Mesodermal cell (in vitro differentiated cells): ENCODE results near the gene C19orf38.
"Not testable (repeated sequence)": the region's sequence is repeated elsewhere in the genome, so short reads cannot be mapped to it uniquely, and the experiment has no call there.

Source experiments
- H3K27ac ChIP-seq: 2 replicates; pipeline ENCODE4 v1.7.0; 2013; ENCODE audit warnings: mild to moderate bottlenecking, low read depth, low read length, moderate library complexity; ENCODE audit not compliant: severe bottlenecking
- H3K36me3 ChIP-seq: 2 replicates; pipeline ENCODE4 v1.7.1; 2013; ENCODE audit warnings: mild to moderate bottlenecking, low read length, moderate library complexity; ENCODE audit not compliant: control insufficient read depth, insufficient read depth
- H3K4me1 ChIP-seq: one replicate; pipeline ENCODE4 v1.7.1; 2013; ENCODE audit warnings: mild to moderate bottlenecking, low read length; ENCODE audit not compliant: insufficient read depth, control insufficient read depth, poor library complexity, severe bottlenecking
- H3K4me3 ChIP-seq: 2 replicates; pipeline ENCODE4 v1.7.0; 2013; ENCODE audit warnings: low read length, control low read depth, mild to moderate bottlenecking; ENCODE audit not compliant: insufficient read depth, poor library complexity, severe bottlenecking; ENCODE audit errors: extremely low read depth
- H3K9me3 ChIP-seq: 2 replicates; pipeline ENCODE4 v1.7.1; 2013; ENCODE audit warnings: mild to moderate bottlenecking, low read length, moderate library complexity; ENCODE audit not compliant: control insufficient read depth
- WGBS, 2 experiments: methylation state at CpG; one replicate each; pipeline ENCODE4 v1.1.5; 2013; ENCODE audit warnings: missing lambda C conversion rate in 2 of 2; ENCODE audit not compliant: insufficient coverage in 2 of 2; 5-methylcytosine and 5-hydroxymethylcytosine counted together

The C19orf38 gene

DNA sequence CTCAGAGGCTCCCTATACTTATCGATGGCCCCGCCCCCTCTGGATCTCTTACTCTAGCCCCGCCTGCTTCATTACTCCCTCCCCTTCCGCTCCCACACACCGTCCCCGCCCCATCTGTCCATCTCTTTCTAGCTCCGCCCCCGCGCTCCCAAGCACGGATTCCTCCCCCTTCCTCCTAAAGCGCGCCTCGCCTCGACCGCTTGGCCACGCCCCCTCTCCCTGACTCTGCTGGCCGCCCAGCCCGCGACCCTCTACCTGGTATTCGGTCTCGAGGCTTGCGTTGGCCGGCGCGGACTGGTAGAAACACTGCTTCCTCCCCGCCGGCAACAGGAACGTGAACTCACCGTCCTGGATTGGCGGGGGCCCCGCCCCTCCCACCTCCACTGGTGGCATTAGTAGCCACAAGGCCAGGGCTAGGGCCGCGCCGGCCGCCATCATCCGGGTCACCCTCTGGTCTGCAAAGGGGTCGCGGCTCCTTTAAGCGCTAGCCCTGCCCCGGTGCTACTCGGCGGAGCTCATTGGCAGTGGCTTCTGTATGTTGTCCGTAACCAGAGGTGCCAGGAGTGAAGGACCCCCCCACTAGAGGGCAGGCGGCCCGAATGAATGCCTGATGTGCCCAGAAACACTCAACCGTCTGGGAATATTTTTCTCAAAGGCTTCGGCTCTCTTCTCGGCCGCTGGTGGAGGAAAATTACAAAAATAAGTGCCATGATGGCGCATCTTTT, 12.3 kb upstream of the C19orf38 start, which contains the start of gene TMED1:
Gene TMED1, minus strand, starts transcription at position 459 of the 725 bp plus-strand sequence. Its CDS starts 21 bp downstream, at position 438.
- Histone ChIP-seq H3K27ac (peak within 1 kb of the TSS; percentile 100), H3K4me1 (no peaks in the 10 kb centered on the region), H3K4me3 (peak within 1 kb of the TSS; percentile 56), H3K36me3 (peaks cover 33% of the 10 kb centered on the region), H3K9me3 (peaks cover 7% of the 10 kb centered on the region)
- 0% methylated on average over 29 to 49 of the region's 50 CpGs for WGBS, 2 experiments

DNA sequence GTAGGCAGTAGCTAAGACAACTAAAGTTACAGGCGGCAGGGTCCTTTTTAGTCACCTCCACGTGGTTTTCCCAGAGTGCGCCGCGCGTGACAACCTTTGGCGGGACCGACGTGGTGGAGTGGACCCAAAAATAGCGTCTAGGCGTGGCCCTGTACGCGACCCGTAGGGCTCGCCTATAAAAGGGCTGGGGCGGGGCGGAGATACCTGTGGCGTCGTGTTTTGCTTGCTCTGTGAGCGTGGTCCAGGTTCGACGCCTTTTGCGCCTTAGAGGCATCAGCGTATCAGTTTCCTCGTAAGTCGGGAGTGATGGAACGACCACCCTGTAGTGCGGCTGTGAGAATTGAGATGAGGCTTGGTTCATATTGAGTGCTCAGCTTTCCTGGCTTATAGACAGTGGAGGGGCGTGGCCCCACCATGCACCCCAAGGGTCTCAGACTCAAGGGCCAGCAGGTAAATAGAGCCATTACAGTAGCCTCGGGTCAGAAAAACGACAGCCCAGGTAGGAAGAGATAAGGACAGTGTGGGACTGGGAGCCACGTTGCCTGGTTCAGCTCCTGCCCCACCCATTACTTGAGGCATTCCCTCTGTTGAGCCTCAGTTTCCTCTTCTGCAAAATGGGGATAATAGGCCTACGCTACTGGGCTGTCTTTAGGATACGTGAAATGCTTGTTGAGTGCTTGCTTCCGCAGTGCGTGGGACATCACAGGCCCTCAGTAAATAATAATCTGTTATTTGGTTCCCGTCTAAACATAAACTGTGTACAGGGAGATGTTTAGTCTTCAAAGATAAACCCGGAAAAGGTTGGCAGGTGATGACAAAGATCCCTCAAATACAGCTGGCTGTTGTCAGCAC, 11.5 kb upstream of the C19orf38 start:
- Histone ChIP-seq H3K4me1 (no peaks in the 10 kb centered on the region), H3K36me3 (peaks cover 30% of the 10 kb centered on the region), H3K9me3 (peaks cover 7% of the 10 kb centered on the region), H3K27ac (peak overlapping the region; percentile 100), H3K4me3 (peak overlapping the region; percentile 56)
- 45 to 49% methylated on average over 36 to 38 of the region's 38 CpGs for WGBS, 2 experiments

- H3K4me3 ChIP-seq, H3K27ac ChIP-seq, H3K9me3 ChIP-seq, H3K4me1 ChIP-seq: not testable (repeated sequence)
- H3K36me3 ChIP-seq, result peaks cover 26% of the 10 kb centered on the region
- WGBS, 2 experiments, result 95 to 96% methylated on average over 6 to 7 of the region's 7 CpGs
Measured at GRCh38 chr19:10837649-10838048, 10.6 kb upstream of the C19orf38 start.

- peaks cover 7% of the 10 kb centered on the region for H3K9me3 ChIP-seq
- no peaks in the 10 kb centered on the region for H3K4me1 ChIP-seq
- H3K27ac ChIP-seq, result no peak overlapping the region
- H3K36me3 ChIP-seq, result peaks cover 18% of the 10 kb centered on the region
- 88 to 89% methylated on average over 9 to 11 of the region's 11 CpGs for WGBS, 2 experiments
- no peak overlapping the region for H3K4me3 ChIP-seq
Measured at GRCh38 chr19:10838377-10838776, 9.8 kb upstream of the C19orf38 start.

GRCh38 chr19:10839114-10840050, 8.8 kb upstream of the C19orf38 start:
- Histone ChIP-seq H3K36me3 (peaks cover 8% of the 10 kb centered on the region), H3K27ac (no peak overlapping the region), H3K4me3 (no peak overlapping the region), H3K4me1 (no peaks in the 10 kb centered on the region), H3K9me3 (peaks cover 7% of the 10 kb centered on the region)
- WGBS, 2 experiments, result 86 to 94% methylated on average over 6 to 9 of the region's 10 CpGs

DNA sequence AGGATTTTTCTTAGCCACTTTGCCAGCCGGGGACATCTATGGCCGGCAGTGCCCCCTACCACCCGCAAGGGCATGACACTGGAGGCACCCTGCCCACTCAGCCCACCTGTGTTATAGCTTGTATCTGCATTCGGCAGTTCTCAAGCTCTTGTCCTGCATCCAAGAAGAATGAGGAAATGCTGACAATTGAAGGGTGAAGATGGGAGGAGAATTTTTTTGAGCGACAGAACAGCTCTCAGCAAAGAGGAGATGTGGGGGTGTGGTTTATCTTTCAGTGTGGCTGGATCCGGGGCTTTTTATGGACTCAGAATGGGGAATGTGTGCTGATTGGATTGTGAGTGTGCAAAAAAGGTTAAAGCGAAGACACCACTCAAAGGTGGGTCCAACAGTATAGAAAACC, 5.4 kb upstream of the C19orf38 start:
- 84 to 92% methylated on average over 4 to 7 of the region's 7 CpGs for WGBS, 2 experiments
- Histone ChIP-seq H3K4me1 (no peaks in the 10 kb centered on the region), H3K27ac (no peak overlapping the region), H3K9me3 (peaks cover 6% of the 10 kb centered on the region), H3K36me3 (no peaks in the 10 kb centered on the region), H3K4me3 (no peak overlapping the region)

DNA sequence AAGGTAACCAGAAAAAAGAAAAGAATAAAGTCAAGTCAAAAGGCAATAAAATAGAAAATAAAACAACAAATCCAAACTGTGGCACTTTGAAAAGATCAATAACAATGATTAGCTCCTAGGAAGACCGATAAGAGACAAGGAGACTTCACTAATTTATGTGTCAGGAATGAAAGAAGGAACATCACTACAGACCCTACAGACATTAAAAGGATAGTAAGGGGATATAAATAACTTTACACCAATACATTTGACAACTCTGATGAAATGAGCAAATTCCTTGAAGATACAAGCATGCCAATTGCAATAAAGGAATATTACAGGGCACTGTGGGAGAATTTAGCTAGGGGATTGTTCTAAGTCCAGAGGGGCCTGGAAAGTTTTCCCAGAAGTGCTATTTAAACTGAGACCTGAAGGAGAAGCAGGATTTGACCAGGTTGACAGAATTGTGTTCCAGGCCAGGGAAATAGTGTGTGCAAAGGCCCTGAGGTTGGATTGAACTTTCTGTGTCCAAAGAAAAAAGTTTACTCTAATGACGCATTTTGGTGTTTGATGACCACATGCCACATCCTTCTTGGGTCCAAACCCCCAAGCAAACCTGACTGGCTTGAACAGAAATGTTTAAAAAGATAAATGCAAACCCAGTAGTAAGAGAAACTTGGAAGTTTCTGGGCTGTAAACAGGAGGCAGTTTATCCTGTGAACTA, 1.6 kb upstream of the C19orf38 start:
- Histone ChIP-seq H3K9me3 (peaks cover 6% of the 10 kb centered on the region), H3K4me1 (no peaks in the 10 kb centered on the region), H3K27ac (no peak overlapping the region), H3K4me3 (no peak overlapping the region), H3K36me3 (no peaks in the 10 kb centered on the region)
- no CpG with 5 or more reads among the region's 2 CpGs for whole genome bisulfite sequencing, 2 experiments

GRCh38 chr19:10850631-10851030, 2.4 kb downstream of the C19orf38 start:
- Histone ChIP-seq H3K4me1 (no peaks in the 10 kb centered on the region), H3K9me3 (peaks cover 6% of the 10 kb centered on the region), H3K27ac (no peak overlapping the region), H3K4me3 (no peak overlapping the region), H3K36me3 (no peaks in the 10 kb centered on the region)
- WGBS, 2 experiments, result 84 to 93% methylated on average over 4 of the region's 5 CpGs

GRCh38 chr19:10852098-10852800, 4.0 kb downstream of the C19orf38 start:
- H3K36me3 ChIP-seq, result no peaks in the 10 kb centered on the region
- WGBS, 2 experiments, result 82 to 86% methylated on average over 5 to 6 of the region's 7 CpGs
- no peak overlapping the region for H3K27ac ChIP-seq

More at GRCh38 chr19:10852098-10852800, 4.0 kb downstream of the C19orf38 start:
- no peaks in the 10 kb centered on the region for H3K9me3 ChIP-seq
- no peak overlapping the region for H3K4me3 ChIP-seq
- no peaks in the 10 kb centered on the region for H3K4me1 ChIP-seq
